Ishikawa (cell line): ENCODE measurements around the gene C2CD4C.

ENCODE experiments used
- CEBPB ChIP-seq: IDR thresholded peaks from 2 replicates; pipeline ENCODE4 v1.6.1; 2012
- EP300 ChIP-seq: IDR thresholded peaks from 2 replicates; pipeline ENCODE4 v1.6.1; 2012; ENCODE audit warnings: borderline replicate concordance
- MAX ChIP-seq: IDR thresholded peaks from 2 replicates; pipeline ENCODE4 v1.6.1; 2012
- RAD21 ChIP-seq: IDR thresholded peaks from 2 replicates; pipeline ENCODE4 v1.6.1; 2012; ENCODE audit warnings: low read depth
- REST ChIP-seq: IDR thresholded peaks from 2 replicates; pipeline ENCODE4 v1.6.1; 2012; ENCODE audit warnings: low read depth, mild to moderate bottlenecking
- TAF1 ChIP-seq: IDR thresholded peaks from 2 replicates; pipeline ENCODE4 v1.6.1; 2012; ENCODE audit warnings: low read depth, mild to moderate bottlenecking
- ZBTB7A ChIP-seq: IDR thresholded peaks from 2 replicates; pipeline ENCODE4 v1.6.1; 2012; ENCODE audit warnings: low read depth

- TF ChIP-seq TAF1 = no peak
- TF ChIP-seq REST = no peak
- TF ChIP-seq EP300 = no peak
- no peak for TF ChIP-seq CEBPB
- TF ChIP-seq MAX = no peak
- no peak for TF ChIP-seq ZBTB7A
- TF ChIP-seq RAD21 = no peak
Measured at GRCh38 chr19:367963-368629, 40.9 kb downstream of the C2CD4C start.
